BJ (cell line): ENCODE data around the gene TBC1D9B. TPM values are rescaled to one million over a fixed set of nuclear protein-coding genes. Genes with fewer than 3 reads are reported as not detected.

Experiments
- CTCF ChIA-PET: fragments of 350-600 bp; formaldehyde crosslinking; extraction: SDS; loops from one replicate; lab custom pipeline; 2021; ENCODE audit warnings: antibody characterized with exemption, inconsistent platforms; lab: Yijun Ruan, JAX
- POLR2A ChIA-PET: fragments of 300-600 bp; sonication (Branson Sonifier 250); formaldehyde crosslinking; extraction: SDS; loops from one replicate; lab custom pipeline; 2021; ENCODE audit warnings: antibody characterized with exemption; lab: Charles Lee
- DNase-seq: peaks from one replicate; pipeline ENCODE4 v3.0.0-alpha.2; 2011; ENCODE audit warnings: low read depth
- H3K27me3 ChIP-seq: 2 replicates; pipeline ENCODE4 v1.6.0; 2011; ENCODE audit warnings: low read length; ENCODE audit not compliant: control insufficient read depth, insufficient read depth
- H3K36me3 ChIP-seq: 2 replicates; pipeline ENCODE4 v1.5.1; 2011; ENCODE audit warnings: low read length; ENCODE audit not compliant: control insufficient read depth, insufficient read depth
- H3K4me3 ChIP-seq: 2 replicates; pipeline ENCODE4 v1.5.1; 2011; ENCODE audit warnings: low read depth, mild to moderate bottlenecking, control low read depth, low read length
- polyA plus RNA-seq: library from polyadenylated mRNA; depleted of rRNA; stranded (reverse); fragments of >200 nt; gene quantifications from 2 replicates; pipeline ENCODE4 v1.2.3, GENCODE V29; 2011
- TF ChIP-seq, protein P1 (sequence below): IDR thresholded peaks from 2 replicates; pipeline ENCODE4 v1.5.1; 2011; ENCODE audit warnings: low read depth, mild to moderate bottlenecking, control low read depth, inconsistent platforms, low read length, moderate library complexity; ENCODE audit not compliant: insufficient read depth

The TBC1D9B gene
- polyA plus RNA-seq, 1 experiment: 89.0 TPM

DNA sequence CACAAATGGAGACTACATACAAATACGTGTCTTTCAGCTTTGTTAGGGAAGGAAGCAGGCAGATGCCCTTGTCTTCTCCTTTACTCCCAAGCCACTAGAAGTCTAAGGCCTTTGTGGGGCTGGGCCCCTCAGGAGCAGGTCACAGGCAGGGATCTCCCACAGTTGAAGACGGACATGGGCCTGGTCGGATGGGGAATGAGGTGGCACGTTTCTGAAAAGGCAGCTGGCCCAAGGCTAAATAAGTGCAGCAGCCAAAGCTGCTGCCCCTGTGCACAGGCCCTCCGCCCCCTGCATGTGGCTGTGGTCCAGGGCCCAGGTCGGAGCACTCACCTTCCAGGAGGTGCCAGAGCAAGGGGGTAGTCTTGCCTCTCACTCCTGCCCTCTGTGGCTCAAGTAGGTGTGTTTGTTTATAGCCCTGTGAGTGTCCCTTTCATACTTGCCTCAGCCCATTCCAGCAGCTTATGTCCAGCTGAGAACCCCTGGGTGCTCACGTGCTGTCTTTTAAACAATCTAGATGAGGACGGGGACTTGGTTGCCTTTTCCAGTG, 85.2 kb downstream of the TBC1D9B start:
- no peaks in the 10 kb centered on the region for H3K27me3 ChIP-seq
- H3K36me3 ChIP-seq: peaks cover 43% of the 10 kb centered on the region
- H3K4me3 ChIP-seq: peak overlapping the region; percentile 99
- ChIA-PET CTCF (interaction anchor here (0.5 to 1.7 kb wide), 3 partner anchors 26 to 200 kb away, joined by 3 to 7 read pairs (median 4); no protein-coding TSS in a partner anchor), POLR2A (interaction anchor here (1.0 kb wide), 1 partner anchor 10 kb away, joined by 3 read pairs; no protein-coding TSS in a partner anchor)
- no peak for DNase-seq
- TF ChIP-seq, protein P1, sequence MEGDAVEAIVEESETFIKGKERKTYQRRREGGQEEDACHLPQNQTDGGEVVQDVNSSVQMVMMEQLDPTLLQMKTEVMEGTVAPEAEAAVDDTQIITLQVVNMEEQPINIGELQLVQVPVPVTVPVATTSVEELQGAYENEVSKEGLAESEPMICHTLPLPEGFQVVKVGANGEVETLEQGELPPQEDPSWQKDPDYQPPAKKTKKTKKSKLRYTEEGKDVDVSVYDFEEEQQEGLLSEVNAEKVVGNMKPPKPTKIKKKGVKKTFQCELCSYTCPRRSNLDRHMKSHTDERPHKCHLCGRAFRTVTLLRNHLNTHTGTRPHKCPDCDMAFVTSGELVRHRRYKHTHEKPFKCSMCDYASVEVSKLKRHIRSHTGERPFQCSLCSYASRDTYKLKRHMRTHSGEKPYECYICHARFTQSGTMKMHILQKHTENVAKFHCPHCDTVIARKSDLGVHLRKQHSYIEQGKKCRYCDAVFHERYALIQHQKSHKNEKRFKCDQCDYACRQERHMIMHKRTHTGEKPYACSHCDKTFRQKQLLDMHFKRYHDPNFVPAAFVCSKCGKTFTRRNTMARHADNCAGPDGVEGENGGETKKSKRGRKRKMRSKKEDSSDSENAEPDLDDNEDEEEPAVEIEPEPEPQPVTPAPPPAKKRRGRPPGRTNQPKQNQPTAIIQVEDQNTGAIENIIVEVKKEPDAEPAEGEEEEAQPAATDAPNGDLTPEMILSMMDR: no peak

DNA sequence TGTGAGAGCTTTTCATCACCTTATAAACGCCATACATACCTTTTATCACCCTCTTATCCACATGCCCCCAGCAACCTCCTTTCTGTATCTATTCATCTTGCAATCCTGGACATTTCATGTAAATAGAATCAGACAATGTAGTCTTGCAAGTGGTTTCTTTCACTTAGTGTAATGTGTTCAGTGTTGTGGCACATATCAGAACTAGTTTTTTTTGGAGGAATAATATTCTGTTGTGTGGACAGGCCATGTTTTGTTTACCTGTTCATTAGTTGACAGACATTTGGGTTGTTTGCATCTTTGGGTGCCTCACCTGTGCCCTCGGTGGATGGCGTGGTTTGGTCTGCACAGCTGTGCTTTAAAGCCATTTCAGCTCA, 85.7 kb downstream of the TBC1D9B start:
- TF ChIP-seq, protein P1: no peak
- Histone ChIP-seq H3K4me3 (peak overlapping the region; percentile 99), H3K27me3 (no peaks in the 10 kb centered on the region), H3K36me3 (peaks cover 42% of the 10 kb centered on the region)
- no peak for DNase-seq
- CTCF ChIA-PET: interaction anchor here (0.5 to 1.7 kb wide), 3 partner anchors 26 to 200 kb away, joined by 3 to 7 read pairs (median 4); no protein-coding TSS in a partner anchor
- POLR2A ChIA-PET: interaction anchor here (1.0 kb wide), 1 partner anchor 10 kb away, joined by 3 read pairs; no protein-coding TSS in a partner anchor

DNA sequence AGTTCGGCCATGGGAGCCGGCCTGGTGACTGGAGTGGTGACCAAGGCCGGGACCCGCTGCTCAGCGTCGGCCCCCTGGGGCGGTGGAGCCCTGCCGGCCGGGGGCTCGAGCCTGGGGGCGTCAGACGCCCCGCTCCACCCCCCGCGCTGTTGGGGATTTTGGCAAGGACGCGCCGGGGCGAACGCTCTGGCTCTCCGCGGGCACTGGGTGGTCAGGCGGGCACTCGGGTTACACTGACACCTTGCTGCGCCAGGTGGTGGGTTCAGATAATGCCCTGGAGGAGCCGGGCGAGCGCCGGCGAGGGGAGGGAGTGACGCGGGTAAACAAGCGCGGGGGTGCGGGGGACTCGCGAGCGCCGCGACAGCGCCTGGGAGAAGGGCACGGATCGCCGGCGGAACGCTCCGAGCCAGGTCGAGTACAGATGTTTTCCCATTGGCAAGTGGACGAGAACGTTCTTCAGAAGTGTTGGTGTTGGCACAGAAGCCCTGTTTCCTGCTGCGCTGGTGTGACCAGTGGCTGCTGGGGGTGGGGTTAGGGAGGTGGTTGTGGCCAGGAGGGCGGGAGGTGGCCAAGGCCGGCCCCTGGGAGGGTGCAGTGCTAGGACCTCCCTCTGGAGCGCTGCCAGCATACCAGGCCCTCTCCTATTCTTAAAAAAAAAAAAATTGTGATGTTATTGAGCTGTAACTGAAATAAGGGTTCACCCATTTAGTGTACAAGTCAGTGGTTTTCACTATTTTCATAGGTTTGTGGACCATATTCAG, 86.2 kb downstream of the TBC1D9B start:
- peak; percentile 60 for DNase-seq
- Histone ChIP-seq H3K27me3 (no peaks in the 10 kb centered on the region), H3K4me3 (peak overlapping the region; percentile 99), H3K36me3 (peaks cover 37% of the 10 kb centered on the region)
- ChIA-PET POLR2A (interaction anchor here (1.0 kb wide), 2 partner anchors 11 to 198 kb away, joined by 3 read pairs; no protein-coding TSS in a partner anchor), CTCF (interaction anchor here (0.5 to 1.7 kb wide), 4 partner anchors 12 to 199 kb away, joined by 3 to 7 read pairs (median 4); no protein-coding TSS in a partner anchor)
- TF ChIP-seq, protein P1: no peak

DNA sequence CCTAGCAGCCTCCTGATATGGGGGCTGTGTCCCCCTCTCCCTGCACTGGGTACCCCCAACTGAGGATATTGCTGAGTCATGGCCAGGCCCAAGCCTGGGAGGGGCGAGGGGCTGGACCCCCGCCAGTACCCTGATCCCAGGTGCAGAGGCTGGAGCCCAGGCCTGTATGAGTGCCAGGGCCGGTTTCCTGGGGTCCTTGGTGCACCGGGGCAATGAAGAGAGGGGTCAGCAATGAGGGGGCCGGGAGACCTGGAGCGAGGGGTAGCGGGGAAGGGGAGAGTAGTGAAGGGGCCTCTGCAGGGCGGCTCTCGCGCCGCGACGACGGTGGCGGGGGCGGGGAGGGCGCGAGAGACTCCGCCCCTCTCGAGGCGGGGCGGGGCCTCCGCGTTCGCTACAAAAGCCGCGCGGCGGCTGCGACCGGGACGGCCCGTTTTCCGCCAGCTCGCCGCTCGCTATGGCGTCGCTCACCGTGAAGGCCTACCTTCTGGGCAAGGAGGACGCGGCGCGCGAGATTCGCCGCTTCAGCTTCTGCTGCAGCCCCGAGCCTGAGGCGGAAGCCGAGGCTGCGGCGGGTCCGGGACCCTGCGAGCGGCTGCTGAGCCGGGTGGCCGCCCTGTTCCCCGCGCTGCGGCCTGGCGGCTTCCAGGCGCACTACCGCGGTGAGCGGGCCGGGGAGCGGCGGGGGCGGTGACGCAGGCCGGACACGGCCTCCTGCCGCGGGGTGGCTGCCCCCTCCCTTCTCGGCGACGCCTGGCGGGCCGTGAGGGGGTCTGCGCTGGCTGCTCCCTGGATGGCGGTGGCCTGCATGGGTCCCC, 87.0 kb downstream of the TBC1D9B start, which contains the start of gene SQSTM1:
Gene SQSTM1 (plus strand): TSS at position 423 of the 815 bp plus-strand sequence. CDS start 32 bp downstream, at position 455.
- Histone ChIP-seq H3K36me3 (peaks cover 33% of the 10 kb centered on the region), H3K4me3 (peak within 1 kb of the TSS; percentile 99), H3K27me3 (no peaks in the 10 kb centered on the region)
- TF ChIP-seq, protein P1: no peak
- ChIA-PET POLR2A (interaction anchor here (0.6 to 1.2 kb wide), 4 partner anchors 14 to 197 kb away, joined by 3 read pairs; no protein-coding TSS in a partner anchor), CTCF (interaction anchor here (0.7 to 1.2 kb wide), 2 partner anchors 12 to 701 kb away, joined by 3 read pairs; no protein-coding TSS in a partner anchor)
- DNase-seq: no peak
